ENCODE results near the gene AMN. TPM values are rescaled to one million over a fixed set of nuclear protein-coding genes. Genes with fewer than 3 reads are reported as not detected.

The AMN gene
- total and polyA plus RNA-seq, 2 experiments from 2014 or later, result 169 to 247 TPM

DNA sequence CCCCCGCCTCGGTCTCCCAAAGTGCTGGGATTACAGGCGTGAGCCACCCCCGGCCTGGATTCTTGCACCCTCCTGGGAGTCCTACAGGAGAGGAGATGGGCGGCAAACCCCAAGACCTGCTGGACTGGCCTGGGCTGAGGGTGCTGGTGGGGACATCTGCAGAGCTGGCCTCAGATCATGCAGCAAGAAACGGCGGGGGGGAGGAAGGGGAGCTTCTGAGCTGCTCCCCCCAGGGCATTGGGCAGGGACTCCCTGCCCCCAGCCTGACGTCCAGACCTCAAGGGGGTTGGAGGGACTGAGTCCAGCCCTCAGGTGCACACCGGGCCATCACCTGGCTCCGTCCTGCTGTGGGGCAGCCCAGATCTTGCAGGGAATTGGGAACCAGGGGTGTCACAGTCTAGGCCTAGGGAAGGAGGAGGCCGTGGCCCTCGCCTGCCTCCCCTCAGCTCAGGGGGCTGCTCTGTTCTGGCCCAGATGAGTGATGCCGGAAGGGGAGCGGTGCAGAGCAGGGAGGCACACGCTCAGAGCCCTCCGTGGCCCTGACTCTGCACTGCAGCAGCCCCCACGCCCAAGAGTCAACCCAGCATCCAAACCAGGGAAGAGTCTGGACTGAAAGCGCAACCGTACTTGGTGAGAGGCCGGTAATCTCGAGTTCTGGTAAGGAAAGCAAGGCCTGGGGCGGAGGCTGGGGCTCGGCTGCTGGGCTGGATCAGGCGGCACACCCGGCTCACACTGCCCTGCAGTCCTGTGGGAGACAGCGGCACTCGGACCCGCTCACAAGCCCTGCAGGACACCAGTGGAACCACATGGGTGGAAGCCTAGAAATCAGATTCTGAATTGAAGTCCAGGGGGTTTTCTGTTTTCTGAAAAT, 8.9 kb upstream of the AMN start:
- Histone ChIP-seq H3K9me3 (ENCODE audit: low read depth) (no peaks in the 10 kb centered on the region), H2AFZ (no peak overlapping the region), H3K9me2 (replicated peaks; ENCODE audit: insufficient read depth) (no peaks in the 10 kb centered on the region), H3K4me1 (ENCODE audit: insufficient read depth) (no peaks in the 10 kb centered on the region), H3K36me3 (replicated peaks; ENCODE audit: insufficient read depth, low read depth) (no peaks in the 10 kb centered on the region), H3K4me3 (no peak overlapping the region), H4K20me1 (ENCODE audit: insufficient read depth, poor library complexity, severe bottlenecking) (no peaks in the 10 kb centered on the region), H3K27ac (no peak overlapping the region), H3K79me2 (no peaks in the 10 kb centered on the region), H3K4me2 (no peak overlapping the region), H3K27me3 (no peaks in the 10 kb centered on the region)
- 93% methylated on average over 26 of the region's 28 CpGs for WGBS (ENCODE audit: low lambda C conversion rate, missing lambda C conversion rate)
- DNase-seq (ENCODE audit: low spot score), result no peak
- TF ChIP-seq, protein P1, sequence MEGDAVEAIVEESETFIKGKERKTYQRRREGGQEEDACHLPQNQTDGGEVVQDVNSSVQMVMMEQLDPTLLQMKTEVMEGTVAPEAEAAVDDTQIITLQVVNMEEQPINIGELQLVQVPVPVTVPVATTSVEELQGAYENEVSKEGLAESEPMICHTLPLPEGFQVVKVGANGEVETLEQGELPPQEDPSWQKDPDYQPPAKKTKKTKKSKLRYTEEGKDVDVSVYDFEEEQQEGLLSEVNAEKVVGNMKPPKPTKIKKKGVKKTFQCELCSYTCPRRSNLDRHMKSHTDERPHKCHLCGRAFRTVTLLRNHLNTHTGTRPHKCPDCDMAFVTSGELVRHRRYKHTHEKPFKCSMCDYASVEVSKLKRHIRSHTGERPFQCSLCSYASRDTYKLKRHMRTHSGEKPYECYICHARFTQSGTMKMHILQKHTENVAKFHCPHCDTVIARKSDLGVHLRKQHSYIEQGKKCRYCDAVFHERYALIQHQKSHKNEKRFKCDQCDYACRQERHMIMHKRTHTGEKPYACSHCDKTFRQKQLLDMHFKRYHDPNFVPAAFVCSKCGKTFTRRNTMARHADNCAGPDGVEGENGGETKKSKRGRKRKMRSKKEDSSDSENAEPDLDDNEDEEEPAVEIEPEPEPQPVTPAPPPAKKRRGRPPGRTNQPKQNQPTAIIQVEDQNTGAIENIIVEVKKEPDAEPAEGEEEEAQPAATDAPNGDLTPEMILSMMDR (IDR thresholded peaks at IDR 0.05; ENCODE audit: poor library complexity), result no peak
- no peak for TF ChIP-seq EZH2phosphoT487 (IDR thresholded peaks at IDR 0.05; ENCODE audit: low read depth, severe bottlenecking, unreplicated experiment)
- no peak for TF ChIP-seq EZH2 (IDR thresholded peaks at IDR 0.05; ENCODE audit: borderline replicate concordance)

DNA sequence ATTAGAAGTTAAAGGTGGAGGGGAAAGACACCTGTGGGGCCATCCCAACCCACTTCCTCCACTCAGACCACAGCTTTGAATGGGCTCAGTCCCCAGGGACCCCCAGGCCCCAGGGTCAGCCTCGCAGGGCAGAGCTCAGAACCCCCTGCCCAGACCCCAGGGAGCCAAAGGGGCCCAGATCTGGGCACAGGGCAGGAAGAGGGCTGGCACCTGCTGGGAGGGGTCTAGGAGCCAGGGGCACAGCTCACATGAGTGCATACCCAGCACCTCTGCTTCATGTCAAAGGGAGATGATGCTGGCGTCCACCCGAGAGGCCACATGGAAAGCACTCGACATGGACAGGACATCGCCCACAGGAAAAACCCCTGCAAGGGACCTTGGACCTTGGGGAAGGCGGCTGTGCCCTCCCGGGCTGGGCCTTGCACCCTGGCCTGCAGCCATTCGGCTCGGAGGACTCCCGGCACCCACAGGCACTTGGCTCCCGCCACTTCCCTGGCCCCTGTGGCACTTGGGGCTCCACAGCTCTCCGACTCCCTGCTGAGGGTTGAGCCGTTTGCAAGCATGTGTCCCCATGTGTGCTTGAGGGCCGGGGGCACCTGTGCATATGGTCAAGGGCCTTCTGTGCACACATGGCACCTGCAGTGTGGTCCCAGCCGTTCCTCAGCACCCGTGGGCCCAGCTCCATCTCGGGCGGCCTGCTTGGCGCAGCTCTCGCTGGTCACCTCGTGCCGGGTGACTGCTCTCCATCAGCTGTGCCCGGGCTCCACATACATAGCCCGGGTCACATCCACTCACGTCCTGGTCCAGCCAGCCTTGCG, 7.8 kb upstream of the AMN start:
- no peak overlapping the region for H3K4me2 ChIP-seq
- no peak overlapping the region for H3K4me3 ChIP-seq
- H3K4me1 ChIP-seq (ENCODE audit: insufficient read depth), result no peaks in the 10 kb centered on the region
- H3K36me3 ChIP-seq (replicated peaks; ENCODE audit: insufficient read depth, low read depth), result no peaks in the 10 kb centered on the region
- no peaks in the 10 kb centered on the region for H3K9me2 ChIP-seq (replicated peaks; ENCODE audit: insufficient read depth)
- H4K20me1 ChIP-seq (ENCODE audit: insufficient read depth, poor library complexity, severe bottlenecking), result no peaks in the 10 kb centered on the region
- no peak overlapping the region for H3K27ac ChIP-seq
- 94% methylated on average over 26 of the region's 26 CpGs for WGBS (ENCODE audit: low lambda C conversion rate, missing lambda C conversion rate)
- H3K9me3 ChIP-seq (ENCODE audit: low read depth), result no peaks in the 10 kb centered on the region
- no peak for TF ChIP-seq EZH2phosphoT487 (IDR thresholded peaks at IDR 0.05; ENCODE audit: low read depth, severe bottlenecking, unreplicated experiment)
- TF ChIP-seq, protein P1 (IDR thresholded peaks at IDR 0.05; ENCODE audit: poor library complexity), result no peak
- TF ChIP-seq EZH2 (IDR thresholded peaks at IDR 0.05; ENCODE audit: borderline replicate concordance), result no peak
- no peak for DNase-seq (ENCODE audit: low spot score)
- no peaks in the 10 kb centered on the region for H3K27me3 ChIP-seq
- no peak overlapping the region for H2AFZ ChIP-seq
- no peaks in the 10 kb centered on the region for H3K79me2 ChIP-seq

DNA sequence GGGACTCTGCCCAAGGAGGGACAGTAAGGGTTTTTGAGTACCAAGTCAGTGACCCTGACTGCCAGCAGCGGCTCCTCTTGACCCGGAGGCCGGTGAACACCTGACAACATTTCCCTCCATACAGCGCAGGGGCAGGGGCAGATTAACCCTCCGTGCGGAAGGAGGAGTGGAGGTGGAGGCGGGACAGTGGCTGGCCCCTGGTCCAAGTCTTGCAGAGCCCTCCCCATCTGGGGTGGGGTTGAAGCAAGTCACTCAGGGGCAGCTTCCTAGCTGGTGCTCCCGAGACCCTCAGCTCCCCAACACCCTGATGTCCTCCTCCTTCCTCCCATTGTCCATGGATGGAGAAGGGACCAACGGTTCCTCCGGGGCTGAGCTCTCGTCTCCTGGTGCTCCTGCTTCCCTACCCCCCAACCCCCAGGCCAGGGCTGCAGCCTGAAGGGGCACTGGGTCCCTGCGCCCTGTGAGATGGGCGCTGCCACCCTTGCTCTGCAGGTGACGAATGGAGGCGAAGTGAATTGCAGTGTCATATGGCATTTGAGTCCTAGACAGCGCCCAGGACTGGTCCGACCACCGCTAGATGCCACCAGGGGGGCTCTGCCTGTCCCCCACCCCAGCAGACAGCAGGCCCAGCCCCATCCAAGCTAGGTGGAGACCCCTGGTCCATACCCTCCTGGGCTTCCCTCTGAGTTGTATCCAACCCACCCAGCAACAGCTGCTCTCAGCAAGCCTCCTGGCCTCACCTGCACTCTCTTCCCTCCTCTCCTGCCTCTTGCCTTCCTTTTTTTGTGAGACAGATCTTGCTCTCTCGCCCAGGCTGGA, 7.0 kb upstream of the AMN start:
- Histone ChIP-seq H3K9me3 (ENCODE audit: low read depth) (no peaks in the 10 kb centered on the region), H3K9me2 (replicated peaks; ENCODE audit: insufficient read depth) (no peaks in the 10 kb centered on the region), H4K20me1 (ENCODE audit: insufficient read depth, poor library complexity, severe bottlenecking) (no peaks in the 10 kb centered on the region), H3K4me3 (no peak overlapping the region), H3K4me2 (no peak overlapping the region), H3K4me1 (ENCODE audit: insufficient read depth) (no peaks in the 10 kb centered on the region), H2AFZ (no peak overlapping the region), H3K27ac (no peak overlapping the region), H3K27me3 (no peaks in the 10 kb centered on the region), H3K36me3 (replicated peaks; ENCODE audit: insufficient read depth, low read depth) (no peaks in the 10 kb centered on the region), H3K79me2 (no peaks in the 10 kb centered on the region)
- WGBS (ENCODE audit: low lambda C conversion rate, missing lambda C conversion rate), result 93% methylated on average over 19 of the region's 19 CpGs
- TF ChIP-seq EZH2phosphoT487 (IDR thresholded peaks at IDR 0.05; ENCODE audit: low read depth, severe bottlenecking, unreplicated experiment) (no peak), EZH2 (IDR thresholded peaks at IDR 0.05; ENCODE audit: borderline replicate concordance) (no peak)
- TF ChIP-seq, protein P1 (IDR thresholded peaks at IDR 0.05; ENCODE audit: poor library complexity), result no peak
- no peak for DNase-seq (ENCODE audit: low spot score)
